Measurements from ENCODE around the gene ADGB.

Gene ADGB

DNA sequence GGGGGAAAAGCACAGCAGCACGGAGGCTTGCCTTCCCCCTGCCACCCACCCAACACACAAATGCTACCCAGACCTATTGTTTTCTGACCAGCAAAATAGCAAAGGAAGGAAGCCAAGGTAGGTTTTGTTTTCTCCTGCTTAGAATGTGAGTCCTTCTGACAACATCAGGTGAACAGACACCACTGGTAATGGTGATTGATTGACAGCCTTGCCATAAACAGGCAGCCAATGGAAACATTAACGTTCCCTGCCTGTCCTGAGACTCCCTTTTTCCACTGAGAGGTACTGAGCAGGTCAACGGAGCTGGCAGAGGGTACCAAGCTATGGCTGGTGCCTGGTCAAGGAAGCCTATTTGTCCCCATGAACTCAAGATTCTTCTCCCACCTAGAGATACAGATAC is 234.4 kb downstream of the ADGB start:
- H3K27ac ChIP-seq (ENCODE audit: low read depth, low read length), result no peak overlapping the region
- TF ChIP-seq CTCF (IDR thresholded peaks at IDR 0.05; ENCODE audit: insufficient read depth, low read length, poor library complexity, severe bottlenecking) (no peak), EZH2phosphoT487 (conservative IDR thresholded peaks at IDR 0.05; ENCODE audit: low read length) (no peak)
- no peaks in the 10 kb centered on the region for H3K79me2 ChIP-seq (ENCODE audit: insufficient read depth, low read length)
- no peak overlapping the region for H3K4me2 ChIP-seq (ENCODE audit: low read depth, low read length, poor library complexity, severe bottlenecking)
- no peaks in the 10 kb centered on the region for H3K9me3 ChIP-seq (ENCODE audit: insufficient read depth, low read length)
- no peak overlapping the region for H3K9ac ChIP-seq (ENCODE audit: low read length)
- H3K27me3 ChIP-seq (ENCODE audit: low read length), result no peaks in the 10 kb centered on the region
- no peaks in the 10 kb centered on the region for H3K9me2 ChIP-seq (replicated peaks; ENCODE audit: insufficient read depth, low read length)
- no peaks in the 10 kb centered on the region for H4K20me1 ChIP-seq (ENCODE audit: low read depth, low read length)
- H3K4me3 ChIP-seq (ENCODE audit: insufficient read depth, low read length, poor library complexity, severe bottlenecking), result no peak overlapping the region
- H3F3A ChIP-seq (ENCODE audit: insufficient read depth), result no peaks in the 10 kb centered on the region
- no peak overlapping the region for H2AFZ ChIP-seq (ENCODE audit: low read depth, low read length, severe bottlenecking)
- no peaks in the 10 kb centered on the region for H3K36me3 ChIP-seq (ENCODE audit: low read length)

- Histone ChIP-seq H3K27me3 (ENCODE audit: low read length) (no peaks in the 10 kb centered on the region), H3K9me3 (ENCODE audit: insufficient read depth, low read length) (no peaks in the 10 kb centered on the region)
- no peak for TF ChIP-seq EZH2phosphoT487 (conservative IDR thresholded peaks at IDR 0.05; ENCODE audit: low read length)
- TF ChIP-seq CTCF (IDR thresholded peaks at IDR 0.05; ENCODE audit: insufficient read depth, low read length, poor library complexity, severe bottlenecking), result no peak
These were observed 241.4 kb downstream of the ADGB start for GRCh38 chr6:146840216-146840615.

DNA sequence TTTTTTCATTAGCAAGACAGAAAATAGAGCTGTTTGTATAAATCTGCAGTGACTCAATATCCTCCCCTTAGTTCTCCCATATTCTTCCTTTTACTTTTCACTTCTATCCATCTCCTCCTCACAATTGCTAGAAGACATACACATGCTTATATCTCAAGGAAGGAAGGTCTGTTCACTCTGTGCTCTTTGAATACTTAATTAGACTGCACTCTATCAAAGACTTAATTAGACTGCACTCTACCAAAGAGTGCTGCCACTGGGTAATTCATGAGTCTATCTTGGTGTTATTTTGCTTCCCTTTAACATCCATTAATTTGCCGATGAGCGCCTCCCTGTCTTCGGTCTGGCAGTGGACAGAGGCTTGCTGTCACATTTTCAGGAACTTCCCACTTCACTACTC is 241.9 kb downstream of the ADGB start:
- H3K9me2 ChIP-seq (replicated peaks; ENCODE audit: insufficient read depth, low read length), result no peaks in the 10 kb centered on the region
- H3K4me3 ChIP-seq (ENCODE audit: insufficient read depth, low read length, poor library complexity, severe bottlenecking), result no peak overlapping the region
- H4K20me1 ChIP-seq (ENCODE audit: low read depth, low read length), result no peaks in the 10 kb centered on the region
- no peaks in the 10 kb centered on the region for H3K9me3 ChIP-seq (ENCODE audit: insufficient read depth, low read length)
- TF ChIP-seq CTCF (IDR thresholded peaks at IDR 0.05; ENCODE audit: insufficient read depth, low read length, poor library complexity, severe bottlenecking) (no peak), EZH2phosphoT487 (conservative IDR thresholded peaks at IDR 0.05; ENCODE audit: low read length) (no peak)
- no peak overlapping the region for H2AFZ ChIP-seq (ENCODE audit: low read depth, low read length, severe bottlenecking)
- no peaks in the 10 kb centered on the region for H3K79me2 ChIP-seq (ENCODE audit: insufficient read depth, low read length)
- H3F3A ChIP-seq (ENCODE audit: insufficient read depth), result no peaks in the 10 kb centered on the region
- H3K4me2 ChIP-seq (ENCODE audit: low read depth, low read length, poor library complexity, severe bottlenecking), result no peak overlapping the region
- no peaks in the 10 kb centered on the region for H3K36me3 ChIP-seq (ENCODE audit: low read length)
- H3K9ac ChIP-seq (ENCODE audit: low read length), result no peak overlapping the region
- H3K27me3 ChIP-seq (ENCODE audit: low read length), result no peaks in the 10 kb centered on the region
- no peak overlapping the region for H3K27ac ChIP-seq (ENCODE audit: low read depth, low read length)

More at GRCh38 chr6:146840216-146840615, 241.4 kb downstream of the ADGB start:
- Histone ChIP-seq H3F3A (ENCODE audit: insufficient read depth) (no peaks in the 10 kb centered on the region), H3K79me2 (ENCODE audit: insufficient read depth, low read length) (no peaks in the 10 kb centered on the region), H3K4me2 (ENCODE audit: low read depth, low read length, poor library complexity, severe bottlenecking) (no peak overlapping the region), H3K4me3 (ENCODE audit: insufficient read depth, low read length, poor library complexity, severe bottlenecking) (no peak overlapping the region), H2AFZ (ENCODE audit: low read depth, low read length, severe bottlenecking) (no peak overlapping the region), H3K9ac (ENCODE audit: low read length) (no peak overlapping the region), H3K36me3 (ENCODE audit: low read length) (no peaks in the 10 kb centered on the region), H3K27ac (ENCODE audit: low read depth, low read length) (no peak overlapping the region), H3K9me2 (replicated peaks; ENCODE audit: insufficient read depth, low read length) (no peaks in the 10 kb centered on the region), H4K20me1 (ENCODE audit: low read depth, low read length) (no peaks in the 10 kb centered on the region)
